Osteoblast (primary cell): Measurements from ENCODE around the gene SCGB3A1. TPM values are rescaled to one million over a fixed set of nuclear protein-coding genes. Genes with fewer than 3 reads are reported as not detected.

ENCODE experiments used
- DNase-seq: peaks from one replicate; pipeline ENCODE4 v3.0.0; 2011; ENCODE audit warnings: low spot score, mixed read lengths; ENCODE audit not compliant: insufficient read length; ENCODE audit errors: missing footprints
- H2AFZ ChIP-seq: 2 replicates; pipeline ENCODE4 v1.6.0; 2011; ENCODE audit warnings: mild to moderate bottlenecking, low read length
- H3K27ac ChIP-seq: 2 replicates; pipeline ENCODE4 v1.5.1; 2011; ENCODE audit warnings: mild to moderate bottlenecking, low read depth, low read length, moderate library complexity
- H3K27me3 ChIP-seq: 2 replicates; pipeline ENCODE4 v1.6.0; 2012; ENCODE audit warnings: mild to moderate bottlenecking, control low read depth, inconsistent platforms, low read length, moderate library complexity; ENCODE audit not compliant: insufficient read depth
- H3K36me3 ChIP-seq: 2 replicates; pipeline ENCODE4 v1.5.1; 2011; ENCODE audit warnings: mild to moderate bottlenecking, low read length, control low read depth, moderate library complexity; ENCODE audit not compliant: insufficient read depth
- H3K4me1 ChIP-seq: 2 replicates; pipeline ENCODE4 v1.5.1; 2011; ENCODE audit warnings: mild to moderate bottlenecking, low read length, control low read depth, moderate library complexity; ENCODE audit not compliant: insufficient read depth
- H3K4me2 ChIP-seq: 2 replicates; pipeline ENCODE4 v1.6.0; 2011; ENCODE audit warnings: mild to moderate bottlenecking, low read length; ENCODE audit not compliant: insufficient read depth
- H3K4me3 ChIP-seq: fragments of 200-600 bp; sonication (generic); 3 replicates; pipeline ENCODE4 v1.5.1; 2012; ENCODE audit warnings: mild to moderate bottlenecking, low read length, inconsistent platforms; ENCODE audit not compliant: insufficient read depth
- H3K79me2 ChIP-seq: 2 replicates; pipeline ENCODE4 v1.6.0; 2012; ENCODE audit warnings: mild to moderate bottlenecking, low read length, control low read depth, inconsistent platforms; ENCODE audit not compliant: insufficient read depth
- H3K9me3 ChIP-seq: 2 replicates; pipeline ENCODE4 v1.5.1; 2011; ENCODE audit warnings: low read depth, low read length, control low read depth
- H4K20me1 ChIP-seq: 2 replicates; pipeline ENCODE4 v1.6.0; 2012; ENCODE audit warnings: mild to moderate bottlenecking, low read length, control low read depth; ENCODE audit not compliant: insufficient read depth
- CTCF ChIP-seq: IDR thresholded peaks from 2 replicates; pipeline ENCODE4 v1.5.1; 2011; ENCODE audit warnings: mild to moderate bottlenecking, low read depth, low read length, moderate library complexity; ENCODE audit errors: extremely low read depth
- total RNA-seq: library from RNA; depleted of rRNA; stranded (reverse); fragments of >200 nt; gene quantifications from 2 replicates; pipeline ENCODE4 v1.2.3, GENCODE V29; 2012

SCGB3A1 gene
- total RNA-seq, 1 donor: not detected

GRCh38 chr5:180563994-180564393 is 27.3 kb downstream of the SCGB3A1 start:
- H3K79me2 ChIP-seq: peaks cover 34% of the 10 kb centered on the region
- peaks cover 19% of the 10 kb centered on the region for H3K36me3 ChIP-seq
- no peak for DNase-seq
- H3K9me3 ChIP-seq: no peaks in the 10 kb centered on the region
- H3K27me3 ChIP-seq: no peaks in the 10 kb centered on the region
- no peaks in the 10 kb centered on the region for H3K4me1 ChIP-seq
- no peak overlapping the region for H2AFZ ChIP-seq
- no peak overlapping the region for H3K4me3 ChIP-seq
- no peak overlapping the region for H3K27ac ChIP-seq
- no peak for TF ChIP-seq CTCF
- H4K20me1 ChIP-seq: no peaks in the 10 kb centered on the region
- no peak overlapping the region for H3K4me2 ChIP-seq

GRCh38 chr5:180558232-180558631 is 33.1 kb downstream of the SCGB3A1 start:
- no peak overlapping the region for H3K4me2 ChIP-seq
- no peak overlapping the region for H3K27ac ChIP-seq
- H3K9me3 ChIP-seq: no peaks in the 10 kb centered on the region
- peaks cover 36% of the 10 kb centered on the region for H3K79me2 ChIP-seq
- no peaks in the 10 kb centered on the region for H4K20me1 ChIP-seq
- no peak overlapping the region for H2AFZ ChIP-seq
- H3K27me3 ChIP-seq: no peaks in the 10 kb centered on the region
- H3K4me1 ChIP-seq: peaks cover 5% of the 10 kb centered on the region
- no peak for DNase-seq
- H3K4me3 ChIP-seq: no peak overlapping the region
- H3K36me3 ChIP-seq: no peaks in the 10 kb centered on the region
- TF ChIP-seq CTCF: no peak

- H3K27ac ChIP-seq: no peak overlapping the region
- no peak overlapping the region for H3K4me3 ChIP-seq
- H3K79me2 ChIP-seq: peaks cover 36% of the 10 kb centered on the region
- H3K36me3 ChIP-seq: peaks cover 4% of the 10 kb centered on the region
- no peaks in the 10 kb centered on the region for H4K20me1 ChIP-seq
- no peaks in the 10 kb centered on the region for H3K9me3 ChIP-seq
- no peak overlapping the region for H3K4me2 ChIP-seq
- no peaks in the 10 kb centered on the region for H3K27me3 ChIP-seq
- no peak for DNase-seq
- no peak for TF ChIP-seq CTCF
- no peak overlapping the region for H2AFZ ChIP-seq
- peaks cover 5% of the 10 kb centered on the region for H3K4me1 ChIP-seq
These were observed 34.0 kb downstream of the SCGB3A1 start for GRCh38 chr5:180557217-180557809.

- Histone ChIP-seq H3K4me2 (no peak overlapping the region), H3K9me3 (no peaks in the 10 kb centered on the region), H3K79me2 (peaks cover 22% of the 10 kb centered on the region), H3K27ac (peak overlapping the region; percentile 2), H3K27me3 (no peaks in the 10 kb centered on the region), H2AFZ (no peak overlapping the region), H4K20me1 (peaks cover 3% of the 10 kb centered on the region), H3K4me3 (no peak overlapping the region), H3K4me1 (peaks cover 5% of the 10 kb centered on the region), H3K36me3 (peaks cover 7% of the 10 kb centered on the region)
- DNase-seq: no peak
- TF ChIP-seq CTCF: no peak
These were observed 36.0 kb downstream of the SCGB3A1 start for GRCh38 chr5:180555168-180555921.
